Measurements from ENCODE around the gene CUEDC1. TPM values are rescaled to one million over a fixed set of nuclear protein-coding genes. Genes with fewer than 3 reads are reported as not detected.

The CUEDC1 gene
- total RNA-seq, 1 donor from 2014 or later, result 76.1 TPM

GRCh38 chr17:57886020-57886419 lies 69.2 kb downstream of the CUEDC1 start:
- DNase-seq (ENCODE audit: low spot score in 2 of 2), result no peak
- H3K4me1 ChIP-seq, result peaks cover 20 to 37% of the 10 kb centered on the region in 2 donors
- intact Hi-C loops (cut with DNase I), result no loop called here
- no peaks in the 10 kb centered on the region for H3K9me3 ChIP-seq
- H3K36me3 ChIP-seq, result peaks cover 11 to 14% of the 10 kb centered on the region in 2 donors
- no peak overlapping the region for H3K27ac ChIP-seq
- no peak for TF ChIP-seq CTCF (IDR thresholded peaks at IDR 0.05)
- H3K4me3 ChIP-seq, result no peak overlapping the region
- no peaks in the 10 kb centered on the region for H3K27me3 ChIP-seq

- Histone ChIP-seq H3K4me3 (no peak overlapping the region), H3K4me1 (peaks cover 22 to 38% of the 10 kb centered on the region in 2 donors), H3K27ac (no peak overlapping the region), H3K36me3 (peaks cover 11 to 14% of the 10 kb centered on the region in 2 donors), H3K27me3 (no peaks in the 10 kb centered on the region), H3K9me3 (no peaks in the 10 kb centered on the region)
- no peak for DNase-seq (ENCODE audit: low spot score in 2 of 2)
- no peak for TF ChIP-seq CTCF (IDR thresholded peaks at IDR 0.05)
- intact Hi-C loops (cut with DNase I), result no loop called here
Observed at GRCh38 chr17:57885148-57885915, 69.9 kb downstream of the CUEDC1 start.

DNA sequence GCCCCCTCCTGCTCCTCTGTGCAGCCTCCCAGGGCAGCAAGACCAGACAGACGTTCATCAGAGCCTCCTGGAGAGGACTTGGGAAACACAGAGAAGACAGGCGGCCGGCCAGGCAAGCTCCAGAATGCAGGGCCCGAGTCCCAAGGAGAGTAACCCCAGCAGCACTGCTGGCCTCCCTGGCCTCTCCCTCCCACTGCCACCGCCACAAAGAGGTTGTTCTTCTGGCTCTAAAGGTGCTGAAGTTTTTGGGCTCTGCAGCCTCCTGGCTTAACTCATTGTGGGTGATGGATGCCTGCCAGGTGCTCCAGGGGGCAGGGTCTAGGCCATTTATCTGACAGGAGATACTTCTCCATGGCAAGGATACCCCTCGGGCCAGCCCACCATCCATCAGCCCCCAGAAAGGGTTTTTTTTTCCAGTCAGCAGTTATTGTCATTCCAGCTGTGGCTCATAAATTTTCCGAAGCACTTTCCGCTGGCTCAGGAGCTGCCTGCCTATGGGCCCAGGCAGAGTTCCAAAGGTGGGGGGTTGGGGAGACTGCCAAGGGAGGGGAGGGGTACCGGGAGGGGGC lies 73.3 kb downstream of the CUEDC1 start:
- Histone ChIP-seq H3K27ac (peak overlapping the region; percentile 74 to 79), H3K36me3 (peaks cover 14 to 18% of the 10 kb centered on the region in 2 donors), H3K9me3 (no peaks in the 10 kb centered on the region), H3K4me1 (peaks cover 14 to 31% of the 10 kb centered on the region in 2 donors), H3K4me3 (no peak overlapping the region), H3K27me3 (no peaks in the 10 kb centered on the region)
- DNase-seq (ENCODE audit: low spot score in 2 of 2), result no peak
- no peak for TF ChIP-seq CTCF (IDR thresholded peaks at IDR 0.05)
- intact Hi-C loops (cut with DNase I), result no loop called here

- no peak overlapping the region for H3K4me3 ChIP-seq
- peaks cover 14 to 18% of the 10 kb centered on the region in 2 donors for H3K36me3 ChIP-seq
- peak overlapping the region; percentile 74 to 79 for H3K27ac ChIP-seq
- no peak for TF ChIP-seq CTCF (IDR thresholded peaks at IDR 0.05)
- intact Hi-C loops (cut with DNase I), result no loop called here
- no peaks in the 10 kb centered on the region for H3K9me3 ChIP-seq
- no peaks in the 10 kb centered on the region for H3K27me3 ChIP-seq
- peaks cover 18 to 35% of the 10 kb centered on the region in 2 donors for H3K4me1 ChIP-seq
- DNase-seq (ENCODE audit: low spot score in 2 of 2), result peak in 1 of 2 donors; percentile 79
Observed at GRCh38 chr17:57881143-57881542, 74.1 kb downstream of the CUEDC1 start.

GRCh38 chr17:57880086-57880456 lies 75.1 kb downstream of the CUEDC1 start:
- H3K4me3 ChIP-seq, result no peak overlapping the region
- H3K27me3 ChIP-seq, result no peaks in the 10 kb centered on the region
- peak overlapping the region; percentile 74 to 79 for H3K27ac ChIP-seq
- H3K9me3 ChIP-seq, result no peaks in the 10 kb centered on the region
- intact Hi-C loops (cut with DNase I), result no loop called here
- no peak for TF ChIP-seq CTCF (IDR thresholded peaks at IDR 0.05)
- peaks cover 7 to 15% of the 10 kb centered on the region in 2 donors for H3K36me3 ChIP-seq
- H3K4me1 ChIP-seq, result peaks cover 27 to 43% of the 10 kb centered on the region in 2 donors
- DNase-seq (ENCODE audit: low spot score in 2 of 2), result no peak
